HL-60 (cell line): ENCODE measurements around the gene LAMC1.

Experiments
- POLR2AphosphoS5 ChIP-seq: IDR thresholded peaks from 2 replicates; pipeline ENCODE4 v1.6.1; 2012; ENCODE audit warnings: low read depth
- TF ChIP-seq, protein P1 (sequence below): IDR thresholded peaks from one replicate; pipeline ENCODE4 v1.5.1; 2011; ENCODE audit warnings: low read length, control low read depth, inconsistent platforms; ENCODE audit not compliant: insufficient read depth

DNA sequence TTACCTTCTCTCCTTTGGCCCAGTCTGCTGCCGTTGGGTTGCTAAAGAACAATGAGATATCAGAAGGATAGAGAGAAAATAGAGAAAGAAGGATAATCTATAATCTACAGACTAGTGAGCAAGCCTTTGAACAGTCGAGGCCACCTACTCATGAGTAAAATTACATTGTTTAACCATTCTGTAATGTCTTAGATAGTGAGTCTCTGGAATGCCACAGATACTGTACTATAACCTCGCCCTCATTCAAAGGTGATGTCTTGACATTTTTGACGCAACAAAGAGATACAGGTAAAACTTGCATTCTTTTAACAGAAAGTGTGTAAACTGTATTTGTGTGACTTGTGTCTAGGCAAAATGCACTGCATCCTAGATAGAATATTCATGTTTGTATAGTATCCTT is 77.9 kb downstream of the LAMC1 start:
- no peak for TF ChIP-seq POLR2AphosphoS5
- TF ChIP-seq, protein P1, sequence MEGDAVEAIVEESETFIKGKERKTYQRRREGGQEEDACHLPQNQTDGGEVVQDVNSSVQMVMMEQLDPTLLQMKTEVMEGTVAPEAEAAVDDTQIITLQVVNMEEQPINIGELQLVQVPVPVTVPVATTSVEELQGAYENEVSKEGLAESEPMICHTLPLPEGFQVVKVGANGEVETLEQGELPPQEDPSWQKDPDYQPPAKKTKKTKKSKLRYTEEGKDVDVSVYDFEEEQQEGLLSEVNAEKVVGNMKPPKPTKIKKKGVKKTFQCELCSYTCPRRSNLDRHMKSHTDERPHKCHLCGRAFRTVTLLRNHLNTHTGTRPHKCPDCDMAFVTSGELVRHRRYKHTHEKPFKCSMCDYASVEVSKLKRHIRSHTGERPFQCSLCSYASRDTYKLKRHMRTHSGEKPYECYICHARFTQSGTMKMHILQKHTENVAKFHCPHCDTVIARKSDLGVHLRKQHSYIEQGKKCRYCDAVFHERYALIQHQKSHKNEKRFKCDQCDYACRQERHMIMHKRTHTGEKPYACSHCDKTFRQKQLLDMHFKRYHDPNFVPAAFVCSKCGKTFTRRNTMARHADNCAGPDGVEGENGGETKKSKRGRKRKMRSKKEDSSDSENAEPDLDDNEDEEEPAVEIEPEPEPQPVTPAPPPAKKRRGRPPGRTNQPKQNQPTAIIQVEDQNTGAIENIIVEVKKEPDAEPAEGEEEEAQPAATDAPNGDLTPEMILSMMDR = no peak
